HUES48 (cell line): Measurements from ENCODE around the gene HNRNPCL2.
"Not testable (repeated sequence)": the region's sequence is repeated elsewhere in the genome, so short reads cannot be mapped to it uniquely, and the experiment has no call there.

Source experiments
- H3K27ac ChIP-seq: one replicate; pipeline ENCODE4 v1.7.0; 2013; ENCODE audit warnings: low read depth, low read length, inconsistent platforms
- H3K27me3 ChIP-seq: 2 replicates; pipeline ENCODE4 v1.6.1; 2013; ENCODE audit warnings: mild to moderate bottlenecking, low read length; ENCODE audit not compliant: control insufficient read depth, insufficient read depth
- H3K36me3 ChIP-seq: 2 replicates; pipeline ENCODE4 v1.6.1; 2013; ENCODE audit warnings: low read length; ENCODE audit not compliant: control insufficient read depth, insufficient read depth
- H3K4me1 ChIP-seq: 2 replicates; pipeline ENCODE4 v1.6.1; 2013; ENCODE audit warnings: mild to moderate bottlenecking, low read length; ENCODE audit not compliant: control insufficient read depth, insufficient read depth
- H3K4me3 ChIP-seq: 2 replicates; pipeline ENCODE4 v1.5.1; 2013; ENCODE audit warnings: mild to moderate bottlenecking, low read depth, low read length
- H3K9ac ChIP-seq: 2 replicates; pipeline ENCODE4 v1.6.1; 2013; ENCODE audit warnings: mild to moderate bottlenecking, low read depth, low read length, moderate library complexity
- H3K9me3 ChIP-seq: 2 replicates; pipeline ENCODE4 v1.6.1; 2013; ENCODE audit warnings: low read length; ENCODE audit not compliant: control insufficient read depth, insufficient read depth

HNRNPCL2 gene

DNA sequence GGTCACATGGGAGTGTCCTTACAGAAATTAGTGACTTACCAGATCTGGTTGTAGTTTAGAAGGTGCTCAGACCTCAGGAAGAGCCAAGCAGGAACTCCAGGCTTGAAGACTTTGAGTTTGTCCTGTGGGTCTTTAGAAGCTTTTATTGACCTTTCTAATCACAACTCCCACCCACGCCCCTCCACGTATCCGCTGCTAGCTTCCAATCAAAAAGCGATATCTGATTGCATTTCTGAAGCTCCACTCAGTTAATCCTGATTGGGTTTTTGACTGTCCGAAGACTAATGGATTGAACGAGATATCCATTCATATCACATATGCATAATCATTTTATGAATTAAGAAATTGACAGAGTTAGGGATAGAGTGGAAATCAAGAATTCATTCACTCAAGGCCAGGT, at the start of gene HNRNPCL2:
Gene HNRNPCL2 (minus strand): TSS at position 101 of the 400 bp plus-strand sequence. CDS start 454 bp downstream, outside the sequence.
- not testable (repeated sequence) for H3K4me1 ChIP-seq, H3K4me3 ChIP-seq, H3K27ac ChIP-seq, H3K27me3 ChIP-seq, H3K9ac ChIP-seq, H3K36me3 ChIP-seq
- H3K9me3 ChIP-seq, result peaks cover 68% of the 10 kb centered on the region

DNA sequence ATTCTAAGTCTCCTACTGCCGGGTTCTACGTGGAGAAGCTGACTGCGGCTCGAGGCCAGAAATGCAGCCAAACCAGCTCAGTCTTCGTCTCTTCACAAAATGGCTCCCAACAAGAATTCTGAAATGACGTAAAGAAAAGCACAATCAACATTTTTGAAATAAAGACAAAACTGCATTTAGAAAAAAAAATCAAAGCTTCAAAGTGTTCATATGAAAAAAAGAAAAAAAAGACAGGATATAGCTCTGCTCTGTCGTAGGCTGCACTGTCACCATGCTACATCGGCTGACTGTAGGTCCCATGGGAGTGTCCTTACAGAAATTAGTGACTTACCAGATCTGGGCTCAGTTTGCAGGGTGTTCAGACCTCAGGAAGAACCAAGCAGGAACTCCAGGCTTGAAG, 48.9 kb upstream of the HNRNPCL2 start, which contains the start of gene HNRNPCL4:
Gene HNRNPCL4 (minus strand): TSS at position 101 of the 400 bp plus-strand sequence. CDS start 164 bp downstream, outside the sequence.
- not testable (repeated sequence) for H3K36me3 ChIP-seq, H3K9ac ChIP-seq, H3K4me1 ChIP-seq, H3K27me3 ChIP-seq, H3K9me3 ChIP-seq, H3K4me3 ChIP-seq, H3K27ac ChIP-seq

DNA sequence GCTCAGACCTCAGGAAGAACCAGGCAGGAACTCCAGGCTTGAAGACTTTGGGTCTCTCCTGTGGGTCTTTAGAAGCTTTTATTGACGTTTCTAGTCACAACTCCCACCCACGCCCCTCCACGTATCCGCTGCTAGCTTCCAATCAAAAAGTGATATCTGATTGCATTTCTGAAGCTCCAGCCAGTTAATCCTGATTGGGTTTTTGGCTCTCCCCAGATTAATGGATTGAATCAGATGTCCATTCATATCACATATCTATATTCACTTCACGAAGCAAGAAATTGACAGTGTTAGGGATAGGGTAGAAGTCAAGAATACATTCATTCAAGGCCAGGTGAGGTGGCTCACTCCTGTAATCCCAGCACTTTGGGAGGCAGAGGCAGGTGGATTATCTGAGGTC, 39.3 kb upstream of the HNRNPCL2 start, which contains the start of gene PRAMEF26:
Gene PRAMEF26 (minus strand): TSS at position 101 of the 400 bp plus-strand sequence. CDS start 2,914 bp downstream, outside the sequence.
- not testable (repeated sequence) for H3K4me3 ChIP-seq, H3K4me1 ChIP-seq, H3K27me3 ChIP-seq, H3K9me3 ChIP-seq, H3K36me3 ChIP-seq, H3K9ac ChIP-seq, H3K27ac ChIP-seq

DNA sequence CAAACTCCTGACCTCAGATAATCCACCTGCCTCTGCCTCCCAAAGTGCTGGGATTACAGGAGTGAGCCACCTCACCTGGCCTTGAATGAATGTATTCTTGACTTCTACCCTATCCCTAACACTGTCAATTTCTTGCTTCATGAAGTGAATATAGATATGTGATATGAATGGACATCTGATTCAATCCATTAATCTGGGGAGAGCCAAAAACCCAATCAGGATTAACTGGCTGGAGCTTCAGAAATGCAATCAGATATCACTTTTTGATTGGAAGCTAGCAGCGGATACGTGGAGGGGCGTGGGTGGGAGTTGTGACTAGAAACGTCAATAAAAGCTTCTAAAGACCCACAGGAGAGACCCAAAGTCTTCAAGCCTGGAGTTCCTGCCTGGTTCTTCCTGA, 46.2 kb downstream of the HNRNPCL2 start, which contains the start of gene PRAMEF25:
Gene PRAMEF25 (plus strand): TSS at position 301 of the 400 bp plus-strand sequence. CDS start 2,920 bp downstream, outside the sequence.
- H3K27me3 ChIP-seq, H3K27ac ChIP-seq: not testable (repeated sequence)

More for the DNA sequence above, 46.2 kb downstream of the HNRNPCL2 start, which contains the start of gene PRAMEF25:
- not testable (repeated sequence) for H3K4me1 ChIP-seq, H3K4me3 ChIP-seq, H3K9me3 ChIP-seq, H3K36me3 ChIP-seq, H3K9ac ChIP-seq
